Thymus (tissue), 11 donors: ENCODE data around the gene TXNL4A. TPM values are rescaled to one million over a fixed set of nuclear protein-coding genes. Genes with fewer than 3 reads are reported as not detected.

Experiments
- DNase-seq, 9 donors: peaks; one replicate each; pipeline ENCODE4 v3.0.0-alpha.2; 2013; ENCODE audit warnings: low spot score in 9 of 9, low read depth in 6 of 9, missing footprints in 1 of 9
- H3K27ac ChIP-seq, 2 donors: one replicate each; pipeline ENCODE4 v1.5.1; 2013; ENCODE audit warnings: control low read depth in 1 of 2, low read depth in 1 of 2, low read length in 1 of 2, mild to moderate bottlenecking in 1 of 2, moderate library complexity in 1 of 2
- H3K27me3 ChIP-seq, 2 donors: one replicate each; pipeline ENCODE4 v1.5.1; 2013; ENCODE audit warnings: low read length in 1 of 2; ENCODE audit not compliant: control insufficient read depth in 2 of 2, insufficient read depth in 1 of 2
- H3K36me3 ChIP-seq, 2 donors: one replicate each; pipeline ENCODE4 v1.5.1; 2013; ENCODE audit warnings: low read length in 1 of 2, mild to moderate bottlenecking in 1 of 2, moderate library complexity in 1 of 2; ENCODE audit not compliant: control insufficient read depth in 2 of 2, insufficient read depth in 2 of 2
- H3K4me1 ChIP-seq, 2 donors: one replicate each; pipeline ENCODE4 v1.5.1; 2013; ENCODE audit warnings: low read length in 2 of 2; ENCODE audit not compliant: control insufficient read depth in 2 of 2, insufficient read depth in 2 of 2
- H3K4me3 ChIP-seq, 2 donors: one replicate each; pipeline ENCODE4 v1.5.1; 2013; ENCODE audit warnings: low read length in 2 of 2, control low read depth in 1 of 2, mild to moderate bottlenecking in 1 of 2
- H3K9me3 ChIP-seq, 2 donors: one replicate each; pipeline ENCODE4 v1.5.1; 2013; ENCODE audit warnings: low read length in 1 of 2, mild to moderate bottlenecking in 1 of 2; ENCODE audit not compliant: control insufficient read depth in 2 of 2, insufficient read depth in 1 of 2
- WGBS: extraction: QIAGEN DNeasy Blood & Tissue Kit; methylation state at CpG from one replicate; pipeline ENCODE4 v1.1.7; 2013; 5-methylcytosine and 5-hydroxymethylcytosine counted together
- polyA plus RNA-seq: library from polyadenylated mRNA; stranded (reverse); fragments of 200-250 nt; gene quantifications from one replicate; pipeline ENCODE4 v1.2.3, GENCODE V29; 2013
- total RNA-seq: library from RNA; stranded (reverse); fragments of 120-200 nt; gene quantifications from one replicate; pipeline ENCODE4 v1.2.4, GENCODE V29; 2013
- donor health status: healthy.

TXNL4A gene
- total and polyA plus RNA-seq, 2 donors: 99.0 to 120 TPM

DNA sequence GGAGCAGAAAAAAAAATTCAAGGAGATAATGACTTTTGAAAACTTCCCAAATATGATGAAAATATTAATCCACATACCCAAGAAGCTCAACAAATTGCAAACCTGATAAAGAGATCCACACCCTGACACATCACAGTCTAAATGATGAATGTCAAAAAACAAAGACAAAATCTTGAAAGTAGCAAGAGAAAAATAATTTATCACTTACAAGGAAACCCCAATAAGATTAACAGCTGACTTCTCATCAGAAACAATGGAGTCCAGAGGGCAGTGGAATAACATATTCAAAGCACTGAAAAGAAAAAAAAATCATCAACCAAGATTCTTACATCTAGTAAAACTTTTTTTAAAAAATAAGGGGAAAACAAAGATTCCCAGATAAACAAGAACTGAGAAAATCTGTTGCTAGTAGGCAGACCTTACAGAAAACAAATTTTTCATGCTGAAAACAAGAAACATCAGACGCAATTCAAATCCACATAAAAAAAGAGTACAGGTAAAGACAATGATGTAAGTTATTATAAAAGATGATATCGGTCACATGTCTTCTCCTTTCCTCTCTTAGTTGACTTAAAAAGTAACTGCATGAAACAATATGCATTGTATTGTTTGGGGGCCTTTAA is 58.2 kb downstream of the TXNL4A start:
- Histone ChIP-seq H3K4me3 (no peak overlapping the region), H3K27me3 (no peaks in the 10 kb centered on the region), H3K9me3 (peaks cover 8 to 24% of the 10 kb centered on the region in 2 donors), H3K36me3 (peaks cover 15 to 23% of the 10 kb centered on the region in 2 donors), H3K4me1 (peaks cover 0 to 4% of the 10 kb centered on the region in 2 donors), H3K27ac (no peak overlapping the region)
- WGBS: 98% methylated on average over 2 of the region's 2 CpGs
- DNase-seq: no peak

DNA sequence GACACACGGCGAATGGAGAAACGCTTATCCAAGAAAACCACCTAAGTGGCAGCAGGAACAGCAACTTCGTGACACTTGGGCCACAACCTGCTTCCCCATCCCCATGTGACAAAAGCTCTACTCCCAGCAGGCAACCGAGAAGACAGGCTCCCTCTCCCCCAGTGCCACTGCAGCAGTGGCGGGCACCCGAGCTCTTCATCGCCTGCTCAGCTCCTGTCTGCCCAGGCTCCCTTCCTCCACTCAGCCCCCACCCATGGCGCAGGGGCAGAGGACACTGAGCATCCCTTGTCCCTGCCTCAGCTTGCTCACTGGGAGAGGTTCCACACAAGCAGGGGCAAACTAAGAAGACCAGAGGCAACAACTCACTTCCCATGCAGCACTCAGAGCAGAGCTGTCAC is 59.8 kb downstream of the TXNL4A start:
- Histone ChIP-seq H3K4me3 (no peak overlapping the region), H3K27me3 (no peaks in the 10 kb centered on the region), H3K36me3 (peaks cover 14 to 16% of the 10 kb centered on the region in 2 donors), H3K4me1 (no peaks in the 10 kb centered on the region), H3K27ac (no peak overlapping the region), H3K9me3 (peaks cover 6 to 21% of the 10 kb centered on the region in 2 donors)
- DNase-seq: no peak
- 98% methylated on average over 9 of the region's 9 CpGs for WGBS

DNA sequence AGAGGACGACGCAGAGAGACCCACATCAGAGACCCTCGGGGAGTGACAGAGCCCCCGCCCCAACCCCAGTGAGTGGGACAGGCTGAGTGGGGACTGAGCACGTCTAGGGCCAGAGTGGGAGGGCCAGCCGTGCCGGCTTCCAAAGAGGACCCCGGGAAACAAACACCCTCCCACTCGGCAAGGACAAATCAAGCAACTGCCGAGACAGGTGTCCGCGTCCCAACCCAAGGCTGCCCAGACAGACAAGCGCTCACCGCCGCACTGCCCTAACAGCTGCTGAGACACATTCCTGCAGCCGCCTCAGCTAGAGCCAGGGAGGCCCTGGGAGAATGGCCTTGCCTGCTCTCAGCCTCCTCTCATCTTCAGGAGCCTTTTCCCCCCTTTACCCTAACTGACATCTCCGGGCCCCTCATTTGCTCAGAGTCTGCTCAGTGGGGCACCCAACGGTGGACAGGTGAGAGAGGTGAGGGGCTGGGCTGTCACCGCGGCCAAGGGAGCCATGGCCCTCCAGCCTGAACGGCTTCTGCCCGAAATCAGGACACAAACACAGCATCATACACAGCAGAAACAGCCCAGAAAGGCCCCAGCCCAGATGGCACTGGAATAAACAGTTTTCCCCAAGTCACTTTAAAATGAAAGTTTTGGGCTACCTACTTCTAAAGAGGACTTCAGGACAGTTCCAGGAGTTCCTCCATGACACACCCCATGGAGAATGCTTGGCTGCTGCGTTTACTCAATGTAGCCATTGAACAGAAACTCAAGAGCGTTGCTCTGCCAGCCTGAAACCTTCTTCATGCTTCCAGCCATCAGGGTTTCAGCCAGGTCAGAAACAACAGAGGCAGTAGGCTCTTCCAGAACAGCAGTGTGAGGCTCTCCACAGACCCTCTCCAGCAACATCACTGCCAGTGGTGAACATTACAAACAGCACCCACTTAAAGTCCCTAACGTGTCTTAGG is 60.5 kb downstream of the TXNL4A start:
- H3K4me1 ChIP-seq: no peaks in the 10 kb centered on the region
- 96% methylated on average over 25 of the region's 25 CpGs for WGBS
- peaks cover 6 to 20% of the 10 kb centered on the region in 2 donors for H3K9me3 ChIP-seq
- no peak for DNase-seq
- H3K27me3 ChIP-seq: no peaks in the 10 kb centered on the region
- no peak overlapping the region for H3K27ac ChIP-seq
- no peak overlapping the region for H3K4me3 ChIP-seq
- H3K36me3 ChIP-seq: peaks cover 14 to 15% of the 10 kb centered on the region in 2 donors

- WGBS: 97% methylated on average over 21 of the region's 21 CpGs
- no peaks in the 10 kb centered on the region for H3K4me1 ChIP-seq
- no peak overlapping the region for H3K4me3 ChIP-seq
- H3K27me3 ChIP-seq: no peaks in the 10 kb centered on the region
- peaks cover 14 to 19% of the 10 kb centered on the region in 2 donors for H3K36me3 ChIP-seq
- no peak overlapping the region for H3K27ac ChIP-seq
- no peak for DNase-seq
- H3K9me3 ChIP-seq: peaks cover 6 to 25% of the 10 kb centered on the region in 2 donors
Observed at GRCh38 chr18:79926715-79927606, 61.4 kb downstream of the TXNL4A start.

DNA sequence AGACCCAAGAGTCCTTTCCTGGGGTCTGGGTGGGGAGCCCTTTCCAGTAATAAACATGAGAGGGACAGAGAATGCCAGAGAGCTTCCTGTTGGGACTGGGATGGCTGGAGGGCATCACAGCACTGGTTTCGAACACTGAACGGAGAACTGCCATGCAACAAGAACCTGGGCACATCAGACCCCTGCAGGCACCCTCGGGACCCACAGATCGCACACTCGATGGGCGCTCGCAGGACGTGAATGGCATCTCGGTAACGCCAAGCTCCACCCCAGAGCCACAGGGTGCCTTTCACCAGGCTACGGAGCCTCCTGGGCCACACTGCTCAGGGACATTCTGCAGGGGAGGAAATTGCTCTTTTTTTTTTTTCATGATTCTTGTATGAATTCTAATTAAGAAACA is 62.1 kb downstream of the TXNL4A start:
- no peaks in the 10 kb centered on the region for H3K27me3 ChIP-seq

DNA sequence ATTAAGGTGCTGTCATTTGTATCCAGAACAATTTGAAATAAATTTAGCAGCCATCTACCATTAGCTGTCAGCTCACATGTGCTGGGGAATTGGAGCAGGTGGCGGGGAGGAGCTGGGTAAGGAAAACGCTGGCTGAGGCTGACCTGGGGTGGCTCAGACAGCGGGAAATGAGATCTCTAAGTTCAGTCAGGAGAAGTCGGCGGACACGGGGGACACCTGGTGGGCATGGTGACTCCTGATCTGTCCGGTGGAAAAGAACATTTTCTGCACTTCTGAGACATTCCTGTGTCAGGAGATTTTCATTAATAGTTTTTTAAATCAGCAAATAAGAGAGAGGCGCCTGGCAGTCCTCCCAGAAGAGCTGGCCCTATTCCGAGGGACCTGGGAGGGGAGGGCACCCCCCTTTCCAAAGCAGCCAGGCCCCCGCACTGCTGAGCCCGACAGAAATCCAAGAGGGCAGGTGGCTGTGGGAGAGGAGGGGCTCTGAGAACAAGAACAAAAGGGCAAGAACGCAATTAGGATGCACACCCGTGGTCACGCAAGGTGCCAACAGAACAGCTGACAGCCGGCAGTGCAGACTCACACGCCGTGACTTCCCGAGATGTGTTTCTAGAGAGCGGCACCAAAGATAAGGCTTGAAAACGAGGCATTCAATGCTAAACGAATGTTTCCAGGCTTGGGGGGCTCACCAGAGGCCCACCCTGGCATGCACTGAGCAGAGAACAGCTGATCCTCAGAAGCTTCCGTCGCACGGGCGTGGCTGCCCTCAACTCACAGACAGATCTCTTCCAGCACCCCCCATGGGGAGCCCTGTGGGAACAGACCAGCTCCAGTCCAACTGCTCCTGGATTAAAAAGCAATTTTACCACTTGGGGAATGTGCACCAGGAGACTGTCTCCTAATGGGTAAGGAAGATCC is 63.3 kb downstream of the TXNL4A start:
- no peak for DNase-seq
- Histone ChIP-seq H3K4me3 (no peak overlapping the region), H3K4me1 (no peaks in the 10 kb centered on the region), H3K36me3 (peaks cover 14 to 19% of the 10 kb centered on the region in 2 donors), H3K9me3 (peaks cover 6 to 25% of the 10 kb centered on the region in 2 donors), H3K27me3 (no peaks in the 10 kb centered on the region), H3K27ac (no peak overlapping the region)
- WGBS: 95% methylated on average over 25 of the region's 25 CpGs

More for the DNA sequence above, 62.1 kb downstream of the TXNL4A start:
- Histone ChIP-seq H3K4me1 (no peaks in the 10 kb centered on the region), H3K27ac (no peak overlapping the region), H3K4me3 (no peak overlapping the region), H3K9me3 (peaks cover 6 to 25% of the 10 kb centered on the region in 2 donors), H3K36me3 (peaks cover 14 to 19% of the 10 kb centered on the region in 2 donors)
- 99% methylated on average over 11 of the region's 11 CpGs for WGBS
- no peak for DNase-seq

DNA sequence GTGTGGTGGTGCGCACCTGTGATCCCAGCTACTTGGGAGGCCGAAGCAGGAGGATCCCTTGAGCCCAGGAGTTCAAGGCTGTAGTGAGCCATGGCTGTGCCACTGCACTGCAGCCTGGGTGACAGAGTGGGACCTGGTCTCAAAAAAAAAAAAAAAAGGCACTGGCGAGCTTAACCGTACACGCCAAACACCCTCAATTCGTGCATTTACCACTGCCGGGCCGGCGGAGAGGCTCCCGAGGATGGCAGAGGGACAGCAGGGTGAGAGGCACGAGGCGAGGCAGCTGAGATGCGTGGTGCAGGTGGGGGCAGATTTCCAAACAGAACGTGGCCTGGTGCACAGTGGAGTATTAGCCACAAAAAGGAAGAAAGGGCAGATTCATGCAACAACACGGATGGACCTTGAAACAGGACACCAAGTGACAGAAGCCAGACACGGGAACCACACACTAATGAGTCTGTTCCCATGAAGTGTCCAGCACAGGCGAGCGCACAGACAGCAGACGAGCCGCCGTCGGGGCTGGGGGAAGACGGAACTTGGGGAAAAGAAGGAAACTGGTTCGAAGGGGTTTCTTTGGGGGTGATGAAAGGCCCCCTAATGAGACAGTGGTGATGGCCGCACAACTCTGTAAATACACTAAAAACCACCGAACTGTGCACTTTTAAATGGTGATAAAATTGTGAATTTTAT is 64.3 kb downstream of the TXNL4A start:
- no peak for DNase-seq
- no peak overlapping the region for H3K27ac ChIP-seq
- no peak overlapping the region for H3K4me3 ChIP-seq
- H3K36me3 ChIP-seq: peaks cover 9 to 15% of the 10 kb centered on the region in 2 donors
- H3K9me3 ChIP-seq: peaks cover 4 to 22% of the 10 kb centered on the region in 2 donors
- 98% methylated on average over 26 of the region's 26 CpGs for WGBS
- H3K4me1 ChIP-seq: no peaks in the 10 kb centered on the region
- no peaks in the 10 kb centered on the region for H3K27me3 ChIP-seq
